NCI-H510A (cell line): ENCODE data around the gene MMRN2.
A peak's percentile ranks its signal among the peaks of the same experiment; 100 is the strongest.
"Not testable (repeated sequence)": the region's sequence is repeated elsewhere in the genome, so short reads cannot be mapped to it uniquely, and the experiment has no call there.

Source experiments
- DNase-seq: peaks from one replicate; lab custom pipeline; 2025; lab: John Stamatoyannopoulos, UW

The MMRN2 gene

GRCh38 chr10:86941991-86942421 is 15.4 kb downstream of the MMRN2 start:
- DNase-seq = no peak

GRCh38 chr10:86941426-86941825 is 16.0 kb downstream of the MMRN2 start:
- DNase-seq = no peak

GRCh38 chr10:86940677-86941076 is 16.7 kb downstream of the MMRN2 start:
- no peak for DNase-seq

GRCh38 chr10:86940076-86940475 is 17.3 kb downstream of the MMRN2 start:
- DNase-seq = not testable (repeated sequence)

- no peak for DNase-seq
Observed at GRCh38 chr10:86938260-86938659, 19.2 kb downstream of the MMRN2 start.

GRCh38 chr10:86937502-86938154 is 19.8 kb downstream of the MMRN2 start:
- DNase-seq = no peak

- DNase-seq = no peak
Observed at GRCh38 chr10:86936661-86937501, 20.5 kb downstream of the MMRN2 start.

GRCh38 chr10:86934162-86934711 is 23.2 kb downstream of the MMRN2 start:
- not testable (repeated sequence) for DNase-seq

- no peak for DNase-seq
Observed at GRCh38 chr10:86932674-86933073, 24.7 kb downstream of the MMRN2 start.

GRCh38 chr10:86931872-86932271 is 25.5 kb downstream of the MMRN2 start:
- DNase-seq = no peak

GRCh38 chr10:86929468-86930380 is 27.7 kb downstream of the MMRN2 start:
- no peak for DNase-seq

- DNase-seq = no peak
Observed at GRCh38 chr10:86922553-86922961, 34.9 kb downstream of the MMRN2 start.

GRCh38 chr10:86918022-86918471 is 39.4 kb downstream of the MMRN2 start:
- no peak for DNase-seq

- no peak for DNase-seq
Observed at GRCh38 chr10:86914734-86915133, 42.7 kb downstream of the MMRN2 start.

- no peak for DNase-seq
Observed at GRCh38 chr10:86905429-86905828, 52.0 kb downstream of the MMRN2 start.

GRCh38 chr10:86904600-86904999 is 52.8 kb downstream of the MMRN2 start:
- no peak for DNase-seq

GRCh38 chr10:86900955-86901354 is 56.5 kb downstream of the MMRN2 start:
- no peak for DNase-seq

- DNase-seq = peak; percentile 29
Observed at GRCh38 chr10:86899670-86900276, 57.6 kb downstream of the MMRN2 start.

- DNase-seq = no peak
Observed at GRCh38 chr10:86899132-86899531, 58.3 kb downstream of the MMRN2 start.

GRCh38 chr10:86898511-86898910 is 58.9 kb downstream of the MMRN2 start:
- DNase-seq = no peak

GRCh38 chr10:86889997-86890396 is 67.4 kb downstream of the MMRN2 start:
- DNase-seq = no peak
